Osteocyte (in vitro differentiated cells): ENCODE measurements around the gene TNFAIP8L3. TPM values are rescaled to one million over a fixed set of nuclear protein-coding genes. Genes with fewer than 3 reads are reported as not detected.

Experiments
- DNase-seq: peaks from one replicate; pipeline ENCODE4 v3.0.0; 2021; ENCODE audit warnings: mixed read lengths; ENCODE audit not compliant: unreplicated experiment; ENCODE audit errors: extremely low spot score
- H3K27ac Mint-ChIP-seq: one replicate; pipeline ENCODE4 v1.8.0; 2021; ENCODE audit warnings: mild to moderate bottlenecking, mixed read lengths; ENCODE audit not compliant: unreplicated experiment
- H3K27me3 Mint-ChIP-seq: one replicate; pipeline ENCODE4 v1.8.0; 2021; ENCODE audit warnings: mixed read lengths; ENCODE audit not compliant: unreplicated experiment
- H3K36me3 Mint-ChIP-seq: one replicate; pipeline ENCODE4 v1.8.0; 2021; ENCODE audit warnings: mixed read lengths; ENCODE audit not compliant: unreplicated experiment
- H3K4me1 Mint-ChIP-seq: one replicate; pipeline ENCODE4 v1.8.0; 2021; ENCODE audit warnings: mixed read lengths; ENCODE audit not compliant: unreplicated experiment
- H3K4me3 Mint-ChIP-seq: one replicate; pipeline ENCODE4 v1.8.0; 2021; ENCODE audit warnings: mild to moderate bottlenecking, moderate library complexity, mixed read lengths; ENCODE audit not compliant: unreplicated experiment
- H3K9me3 Mint-ChIP-seq: one replicate; pipeline ENCODE4 v1.8.0; 2021; ENCODE audit warnings: mixed read lengths; ENCODE audit not compliant: unreplicated experiment
- CTCF ChIP-seq: fragments of 200-600 bp; sonication (generic); IDR thresholded peaks from 2 replicates; pipeline ENCODE4 v1.5.0; 2021; ENCODE audit warnings: antibody characterized with exemption, mild to moderate bottlenecking, moderate library complexity
- total RNA-seq: library from RNA; stranded (reverse); gene quantifications from 2 replicates; pipeline ENCODE4 v1.2.1, GENCODE V29; 2021

TNFAIP8L3 gene
- total RNA-seq, 1 donor from 2014 or later, result 0.35 TPM

- TF ChIP-seq CTCF, result no peak
- peaks cover 13% of the 10 kb centered on the region for H3K4me1 Mint-ChIP-seq
- H3K36me3 Mint-ChIP-seq, result no peaks in the 10 kb centered on the region
- H3K9me3 Mint-ChIP-seq, result no peaks in the 10 kb centered on the region
- H3K27me3 Mint-ChIP-seq, result peaks cover 2% of the 10 kb centered on the region
- DNase-seq, result no peak
- H3K27ac Mint-ChIP-seq, result peak overlapping the region; percentile 28
- no peak overlapping the region for H3K4me3 Mint-ChIP-seq
Measured at GRCh38 chr15:51083641-51084166, 11.0 kb downstream of the TNFAIP8L3 start.

- no peak overlapping the region for H3K27ac Mint-ChIP-seq
- H3K9me3 Mint-ChIP-seq, result no peaks in the 10 kb centered on the region
- H3K4me1 Mint-ChIP-seq, result peaks cover 13% of the 10 kb centered on the region
- H3K27me3 Mint-ChIP-seq, result peaks cover 1% of the 10 kb centered on the region
- no peaks in the 10 kb centered on the region for H3K36me3 Mint-ChIP-seq
- DNase-seq, result no peak
- TF ChIP-seq CTCF, result no peak
- no peak overlapping the region for H3K4me3 Mint-ChIP-seq
Measured at GRCh38 chr15:51082246-51082645, 12.5 kb downstream of the TNFAIP8L3 start.

GRCh38 chr15:51080286-51080685 is 14.4 kb downstream of the TNFAIP8L3 start:
- no peaks in the 10 kb centered on the region for H3K36me3 Mint-ChIP-seq
- DNase-seq, result no peak
- no peak overlapping the region for H3K27ac Mint-ChIP-seq
- H3K4me1 Mint-ChIP-seq, result peaks cover 15% of the 10 kb centered on the region
- TF ChIP-seq CTCF, result no peak
- H3K27me3 Mint-ChIP-seq, result peaks cover 5% of the 10 kb centered on the region
- H3K4me3 Mint-ChIP-seq, result no peak overlapping the region
- H3K9me3 Mint-ChIP-seq, result no peaks in the 10 kb centered on the region

- H3K4me3 Mint-ChIP-seq, result no peak overlapping the region
- peaks cover 5% of the 10 kb centered on the region for H3K27me3 Mint-ChIP-seq
- no peaks in the 10 kb centered on the region for H3K9me3 Mint-ChIP-seq
Measured at GRCh38 chr15:51079226-51079625, 15.5 kb downstream of the TNFAIP8L3 start.

More at GRCh38 chr15:51079226-51079625, 15.5 kb downstream of the TNFAIP8L3 start:
- Mint-ChIP-seq H3K36me3 (no peaks in the 10 kb centered on the region), H3K27ac (no peak overlapping the region), H3K4me1 (peaks cover 10% of the 10 kb centered on the region)
- TF ChIP-seq CTCF, result no peak
- no peak for DNase-seq
